HuH-7.5 (cell line): Measurements from ENCODE around the gene SLC35F1.

Experiments used
- DNase-seq: peaks from one replicate; pipeline ENCODE4 v3.0.0; 2011; ENCODE audit warnings: low spot score

Gene SLC35F1

DNA sequence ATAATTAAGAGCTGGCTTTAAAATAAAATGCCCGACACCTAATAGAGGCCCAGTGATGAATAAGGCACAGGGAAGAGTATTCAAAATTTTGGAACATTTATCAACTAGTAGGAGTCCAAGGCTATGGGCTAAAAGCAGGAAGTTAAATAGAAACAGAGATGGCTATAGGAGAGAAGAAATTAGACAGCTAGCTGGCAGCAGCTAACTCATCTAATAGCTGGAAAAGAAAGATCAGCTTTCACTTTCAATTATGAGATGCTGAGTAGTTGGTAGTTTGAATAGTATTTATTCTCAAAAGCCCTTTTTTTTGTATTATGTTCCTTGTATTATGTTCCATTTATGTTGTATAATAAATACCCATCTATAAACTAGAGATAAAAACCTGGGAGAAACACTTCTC is 215.7 kb downstream of the SLC35F1 start:
- no peak for DNase-seq

GRCh38 chr6:118123503-118124037 is 216.5 kb downstream of the SLC35F1 start:
- DNase-seq, result no peak

DNA sequence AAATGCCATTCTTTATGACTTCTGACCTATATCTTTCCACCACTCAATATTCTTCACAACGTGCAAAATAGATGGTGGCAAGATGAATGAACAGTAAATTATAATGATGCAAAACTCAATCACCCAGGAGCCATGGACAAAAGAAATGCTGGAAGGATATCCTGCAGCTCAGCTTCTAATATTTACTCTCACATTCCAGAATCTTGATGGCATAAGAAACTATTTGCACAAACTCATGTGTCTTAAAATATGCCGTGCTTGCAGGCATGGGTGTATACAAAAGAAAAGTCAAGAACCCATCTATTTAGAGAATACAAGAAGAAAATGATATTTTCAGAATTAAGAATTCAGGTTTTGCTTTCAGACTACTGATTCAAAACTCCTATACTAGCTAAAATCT is 217.8 kb downstream of the SLC35F1 start:
- no peak for DNase-seq

- DNase-seq, result no peak
Measured at GRCh38 chr6:118128755-118129154, 221.7 kb downstream of the SLC35F1 start.

GRCh38 chr6:118134206-118134605 is 227.1 kb downstream of the SLC35F1 start:
- DNase-seq, result no peak

GRCh38 chr6:118134736-118135135 is 227.7 kb downstream of the SLC35F1 start:
- DNase-seq, result no peak

- DNase-seq, result no peak
Measured at GRCh38 chr6:118135371-118135770, 228.3 kb downstream of the SLC35F1 start.

DNA sequence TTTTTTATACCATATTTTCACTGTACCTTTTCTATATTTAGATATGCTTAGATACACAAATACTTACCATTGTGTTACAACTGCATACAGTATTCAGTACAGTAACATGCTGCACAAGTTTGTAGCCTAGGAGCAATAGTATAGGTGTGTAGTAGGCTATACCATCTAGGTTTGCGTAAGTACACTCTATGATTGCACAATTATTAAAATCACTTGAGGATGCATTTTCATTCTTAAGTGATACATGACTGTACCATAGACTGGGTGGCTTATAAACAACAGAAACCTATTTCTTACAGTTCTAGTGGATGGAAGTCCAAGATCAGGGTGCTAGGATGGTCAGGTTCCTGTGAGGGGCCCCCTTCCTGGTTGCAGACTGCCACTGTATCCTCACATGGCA is 234.1 kb downstream of the SLC35F1 start:
- DNase-seq, result no peak

DNA sequence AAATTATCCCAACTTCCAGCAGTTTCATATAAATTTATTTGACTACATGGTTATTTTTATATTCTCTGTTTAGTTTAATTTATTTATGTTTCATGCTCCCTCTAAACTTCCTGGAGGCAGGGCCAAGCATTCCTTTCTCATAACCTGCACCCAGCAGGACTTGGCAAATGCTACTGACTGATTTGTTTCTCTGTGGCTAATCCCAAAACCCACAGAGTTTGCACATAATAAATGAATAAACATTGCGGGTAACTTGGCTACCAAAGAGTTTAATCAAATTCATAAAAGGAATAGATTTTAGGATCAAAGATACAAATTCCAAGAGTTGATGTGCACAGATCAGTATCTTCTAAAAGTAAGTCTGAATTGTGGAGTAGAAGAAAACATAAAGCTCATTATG is 239.5 kb downstream of the SLC35F1 start:
- DNase-seq, result no peak

- no peak for DNase-seq
Measured at GRCh38 chr6:118147511-118147910, 240.4 kb downstream of the SLC35F1 start.

GRCh38 chr6:118148561-118148960 is 241.5 kb downstream of the SLC35F1 start:
- no peak for DNase-seq

GRCh38 chr6:118152524-118152923 is 245.5 kb downstream of the SLC35F1 start:
- no peak for DNase-seq

DNA sequence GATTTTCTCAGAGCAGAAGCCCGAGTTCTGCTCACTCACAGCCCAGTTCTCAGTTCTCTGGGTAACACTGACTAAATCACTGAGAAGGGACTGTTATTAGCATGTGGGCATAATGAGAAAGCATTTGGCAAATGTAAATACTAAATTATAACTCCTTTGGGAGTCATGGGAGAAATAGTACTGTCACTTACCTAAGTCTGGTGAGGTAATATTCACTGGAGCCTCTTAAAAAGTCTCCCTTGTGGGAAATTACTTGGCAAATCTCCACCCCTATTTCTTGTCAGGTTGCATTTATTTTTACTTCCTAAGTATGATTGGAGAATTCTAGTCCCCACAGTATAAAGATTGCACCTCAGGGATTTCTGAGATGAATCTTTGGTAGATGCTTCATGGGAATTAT is 254.3 kb downstream of the SLC35F1 start:
- no peak for DNase-seq

DNA sequence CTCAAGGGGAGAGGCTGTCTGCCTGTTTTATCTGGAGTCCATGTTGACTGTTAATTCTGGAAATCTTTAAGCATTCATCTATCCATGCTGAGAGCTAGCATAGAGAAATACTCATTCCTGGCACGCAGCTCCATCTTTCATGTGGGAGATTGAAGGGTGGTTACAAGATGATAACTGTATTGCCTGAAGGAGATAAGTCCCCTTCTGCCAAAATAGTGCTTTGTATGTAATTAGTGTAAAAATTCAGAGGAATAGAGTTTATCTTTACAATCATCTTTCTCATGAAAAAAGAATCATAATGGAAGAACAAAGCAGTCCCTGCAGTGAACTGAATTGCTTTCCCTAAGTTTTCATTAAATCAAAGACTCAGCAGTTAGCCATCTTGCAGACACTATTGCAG is 256.5 kb downstream of the SLC35F1 start:
- DNase-seq, result no peak

DNA sequence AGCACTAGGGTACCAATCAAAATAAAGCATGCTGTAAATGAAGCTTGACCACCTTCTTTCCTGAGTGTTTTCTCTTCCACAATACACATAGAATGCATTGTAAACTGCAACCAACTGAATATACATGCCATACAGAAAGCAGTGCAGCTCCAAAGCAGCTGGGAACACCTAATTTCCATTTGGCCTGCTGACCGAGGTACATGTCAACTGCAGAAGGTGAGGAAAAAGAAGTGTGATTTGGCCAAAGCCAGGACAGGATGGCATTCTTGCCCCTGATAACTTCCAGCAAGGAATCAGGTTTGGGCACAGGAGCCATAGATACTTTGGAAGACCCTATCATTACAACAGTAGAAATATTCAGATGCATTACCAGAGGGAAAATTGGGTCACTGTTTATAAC is 258.4 kb downstream of the SLC35F1 start:
- no peak for DNase-seq

- DNase-seq, result no peak
Measured at GRCh38 chr6:118168421-118168820, 261.4 kb downstream of the SLC35F1 start.

DNA sequence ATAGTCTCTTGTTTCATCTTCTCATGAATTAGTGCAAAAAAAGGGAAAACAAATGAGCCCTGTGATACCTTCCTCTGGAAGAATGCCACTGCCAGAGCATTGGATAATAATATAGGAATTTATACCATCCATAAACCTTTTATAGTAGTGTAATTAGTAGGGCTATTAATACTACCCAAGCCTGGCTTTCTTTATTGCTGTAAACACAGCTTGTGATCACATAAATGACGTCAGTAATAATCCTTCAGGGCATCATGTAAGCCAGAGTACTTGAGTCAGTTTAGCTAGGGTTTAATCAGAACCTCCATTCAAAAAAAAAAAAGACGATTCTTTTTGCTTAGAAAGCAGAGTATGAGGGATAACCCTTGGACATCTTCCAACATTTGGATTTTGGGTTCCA is 264.8 kb downstream of the SLC35F1 start:
- DNase-seq, result no peak

DNA sequence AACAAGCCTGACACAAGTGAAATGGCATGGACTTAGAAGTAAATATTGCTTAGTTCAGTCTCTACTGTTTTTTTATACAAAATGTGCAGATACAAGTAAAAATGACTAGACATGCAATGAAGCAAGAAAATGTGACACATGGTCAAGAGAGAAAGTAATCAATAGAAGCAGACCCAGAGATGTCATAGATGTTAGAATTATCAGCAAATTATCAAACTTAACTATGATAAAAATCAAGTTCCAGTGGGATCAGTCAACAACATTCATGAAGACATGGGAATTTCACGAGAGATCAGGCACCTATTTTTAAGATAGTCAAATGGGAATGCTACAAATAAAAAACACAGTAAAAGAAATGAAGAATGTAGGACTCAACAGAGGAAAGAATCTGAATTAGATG is 267.0 kb downstream of the SLC35F1 start:
- DNase-seq, result no peak

DNA sequence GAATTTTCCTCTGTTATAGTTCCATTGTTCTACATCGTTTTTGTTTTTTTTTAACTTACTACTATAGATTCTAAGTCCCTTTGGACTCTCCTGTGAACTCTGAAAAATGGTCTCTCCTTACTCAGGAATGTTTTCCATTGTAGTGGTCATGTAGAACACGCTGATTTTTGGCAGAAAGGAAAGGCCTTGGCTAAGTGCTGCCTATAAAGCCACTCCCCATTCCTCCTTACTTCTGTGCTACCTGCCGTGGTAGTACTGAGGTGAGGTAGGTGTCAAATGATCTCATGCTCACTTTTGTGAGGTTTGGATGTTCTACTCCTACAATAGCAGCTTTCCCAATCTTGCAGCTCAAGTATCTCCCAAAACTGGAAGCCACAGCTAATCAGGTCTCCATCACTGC is 270.7 kb downstream of the SLC35F1 start:
- DNase-seq, result no peak

- DNase-seq, result no peak
Measured at GRCh38 chr6:118179048-118179447, 272.0 kb downstream of the SLC35F1 start.

DNA sequence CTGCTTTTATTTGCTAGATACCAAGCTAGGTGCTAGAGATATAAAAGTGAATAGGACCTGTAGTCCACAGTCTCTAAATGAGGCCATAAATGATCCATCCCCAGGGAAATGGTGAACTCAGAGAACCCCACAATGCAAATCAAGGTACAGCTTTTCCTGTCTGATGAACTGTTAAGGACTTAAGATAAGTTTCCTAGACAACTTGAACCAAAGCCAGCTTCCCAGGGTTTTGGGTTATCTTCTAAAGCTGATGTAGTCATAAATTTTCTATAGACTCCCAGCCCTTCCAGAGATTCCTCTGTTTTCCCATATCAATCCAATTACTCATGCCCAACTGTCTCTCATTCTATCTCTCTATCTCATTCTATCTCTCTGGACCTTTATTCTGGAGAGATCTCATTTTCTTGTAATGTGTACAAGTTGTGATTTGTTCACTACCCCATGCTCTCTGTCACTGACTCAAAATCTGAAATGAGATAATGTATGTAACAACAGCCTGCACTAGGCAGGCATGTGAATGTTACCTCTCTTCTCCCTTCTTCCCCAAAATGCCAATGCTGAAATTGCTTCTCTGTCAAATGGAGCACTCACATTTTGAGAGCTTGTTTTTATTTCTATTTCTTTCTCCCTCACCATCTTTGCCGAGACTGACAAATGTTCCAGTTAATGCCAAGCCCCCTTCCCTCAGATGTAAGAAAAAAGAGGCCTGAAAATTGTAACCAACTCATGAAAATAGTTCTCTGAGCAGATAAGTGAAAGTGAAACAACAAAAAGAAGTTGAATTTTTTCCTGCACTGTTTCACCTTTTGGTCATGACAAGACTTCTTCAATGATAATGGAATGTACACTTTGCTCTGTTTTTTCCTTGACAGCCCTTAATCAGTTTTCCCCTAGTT is 279.9 kb downstream of the SLC35F1 start:
- no peak for DNase-seq

GRCh38 chr6:118187568-118188164 is 280.6 kb downstream of the SLC35F1 start:
- DNase-seq, result no peak

DNA sequence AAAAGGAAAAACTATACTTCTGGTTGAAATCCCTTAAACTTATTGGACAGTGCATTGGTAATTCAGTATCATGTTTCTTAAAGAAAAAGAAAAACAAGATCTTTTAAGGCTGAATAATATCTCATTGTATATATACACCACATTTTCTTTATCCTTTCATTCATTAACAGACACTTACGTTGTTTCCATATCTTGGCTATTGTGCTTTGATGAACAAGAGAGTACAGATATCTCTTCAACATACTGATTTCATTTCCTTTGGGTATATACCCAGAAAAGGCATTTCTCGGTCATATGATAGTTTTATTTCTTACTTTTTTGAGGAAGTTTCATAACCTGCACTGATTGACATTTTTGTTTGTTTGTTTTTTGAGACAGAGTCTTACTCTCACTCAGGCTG is 281.5 kb downstream of the SLC35F1 start:
- no peak for DNase-seq
